SK-N-SH (cell line): ENCODE data around the gene PKD1. TPM values are rescaled to one million over a fixed set of nuclear protein-coding genes. Genes with fewer than 3 reads are reported as not detected.
"Not testable (repeated sequence)": the region's sequence is repeated elsewhere in the genome, so short reads cannot be mapped to it uniquely, and the experiment has no call there.

Experiments
- CTCF ChIA-PET: fragments of 300-600, 350-600 bp; formaldehyde crosslinking; extraction: SDS; loops from one replicate; lab custom pipeline; 2021; lab: Yijun Ruan, JAX
- POLR2A ChIA-PET: fragments of 350-600 bp; sonication (Branson Sonifier 250); formaldehyde crosslinking; extraction: SDS; loops from one replicate; lab custom pipeline; 2020; ENCODE audit warnings: antibody characterized with exemption, inconsistent platforms; lab: Yijun Ruan, JAX
- DNase-seq: peaks from one replicate; pipeline ENCODE4 v3.0.0; 2012
- H2AFZ ChIP-seq: fragments of 200-600 bp; sonication (generic); 2 replicates; pipeline ENCODE4 v1.8.1; 2016; ENCODE audit warnings: antibody characterized with exemption, mild to moderate bottlenecking, low read depth
- H3F3A ChIP-seq: fragments of 200-600 bp; sonication (generic); replicated peaks from 2 replicates; pipeline ENCODE3; 2016; ENCODE audit warnings: antibody characterized with exemption, mild to moderate bottlenecking; ENCODE audit not compliant: insufficient read depth
- H3K27ac ChIP-seq, 2 experiments: fragments of 200-500 bp in 1 of 2; fragments of 200-600 bp in 1 of 2; sonication (Bioruptor generic) in 1 of 2; sonication (generic), shearing (Covaris generic) in 1 of 2; 2 replicates each; pipeline versions ENCODE4 v1.5.1 to v1.6.1; 2014 to 2016; ENCODE audit warnings: low read depth in 2 of 2, inconsistent platforms in 1 of 2, low read length in 1 of 2, mild to moderate bottlenecking in 1 of 2, mixed read lengths in 1 of 2
- H3K27me3 ChIP-seq: fragments of 200-600 bp; sonication (generic), shearing (Covaris generic); 2 replicates; pipeline ENCODE4 v1.6.1; 2016; ENCODE audit warnings: mixed run types; ENCODE audit not compliant: insufficient read depth
- H3K36me3 ChIP-seq, 2 experiments: fragments of 200-500 bp in 1 of 2; fragments of 200-600 bp in 1 of 2; sonication (Bioruptor generic) in 1 of 2; sonication (generic) in 1 of 2; replicated peaks in 1 of 2; 2 replicates each; pipeline versions ENCODE3 to v1.5.1; 2014 to 2016; ENCODE audit warnings: low read length in 1 of 2, mild to moderate bottlenecking in 1 of 2; ENCODE audit not compliant: insufficient read depth in 2 of 2, control insufficient read depth in 1 of 2
- H3K4me1 ChIP-seq, 2 experiments: fragments of 200-500 bp in 1 of 2; fragments of 200-600 bp in 1 of 2; sonication (Bioruptor generic) in 1 of 2; sonication (generic), shearing (Covaris generic) in 1 of 2; 2 replicates each; pipeline versions ENCODE4 v1.5.1 to v1.6.1; 2014 to 2016; ENCODE audit warnings: low read depth in 1 of 2, low read length in 1 of 2, mixed run types in 1 of 2; ENCODE audit not compliant: insufficient read depth in 2 of 2, control insufficient read depth in 1 of 2
- H3K4me2 ChIP-seq: fragments of 200-600 bp; sonication (generic), shearing (Covaris generic); 2 replicates; pipeline ENCODE4 v1.6.1; 2017; ENCODE audit warnings: mixed run types
- H3K4me3 ChIP-seq, 2 experiments: fragments of 200-500 bp in 1 of 2; fragments of 200-600 bp in 1 of 2; sonication (Bioruptor generic) in 1 of 2; sonication (generic), shearing (Covaris generic) in 1 of 2; 2 replicates each; pipeline versions ENCODE4 v1.5.1 to v1.8.1; 2014 to 2016; ENCODE audit warnings: low read depth in 2 of 2, inconsistent platforms in 1 of 2, low read length in 1 of 2, mild to moderate bottlenecking in 1 of 2, mixed read lengths in 1 of 2, moderate library complexity in 1 of 2
- H3K79me2 ChIP-seq: fragments of 200-600 bp; sonication (generic); 2 replicates; pipeline ENCODE4 v1.8.1; 2017; ENCODE audit warnings: mild to moderate bottlenecking; ENCODE audit not compliant: insufficient read depth
- H3K9ac ChIP-seq: fragments of 200-600 bp; sonication (generic); 2 replicates; pipeline ENCODE4 v1.6.1; 2017; ENCODE audit warnings: mixed run types
- H3K9me2 ChIP-seq: fragments of 200-600 bp; sonication (generic); 2 replicates; pipeline ENCODE4 v1.6.1; 2017; ENCODE audit warnings: mixed run types
- H3K9me3 ChIP-seq: fragments of 200-600 bp; sonication (generic); 2 replicates; pipeline ENCODE4 v1.6.1; 2017; ENCODE audit warnings: mixed run types, mild to moderate bottlenecking, moderate library complexity
- H4K20me1 ChIP-seq: fragments of 200-600 bp; sonication (generic); 2 replicates; pipeline ENCODE4 v1.6.1; 2017; ENCODE audit warnings: mild to moderate bottlenecking, mixed run types; ENCODE audit not compliant: insufficient read depth
- CHD2 ChIP-seq: fragments of 150-350 bp; IDR thresholded peaks from 2 replicates; pipeline ENCODE4 v1.6.1; 2018; ENCODE audit warnings: low read length; ENCODE audit not compliant: partially characterized antibody
- ELF1 ChIP-seq: IDR thresholded peaks from 2 replicates; pipeline ENCODE4 v1.4.0; 2012
- EP300 ChIP-seq, 2 experiments: IDR thresholded peaks; 2 replicates each; pipeline versions ENCODE4 v1.4.0 to v1.6.1; 2012; ENCODE audit warnings: borderline replicate concordance in 1 of 2, low read depth in 1 of 2, low read length in 1 of 2
- EZH2phosphoT487 ChIP-seq: fragments of 200-600 bp; sonication (generic); IDR thresholded peaks from 2 replicates; pipeline ENCODE4 v1.6.1; 2017; ENCODE audit warnings: low read depth, mixed run types, mild to moderate bottlenecking, antibody characterized with exemption, moderate library complexity, borderline replicate concordance
- FOSL2 ChIP-seq: IDR thresholded peaks from 2 replicates; pipeline ENCODE4 v1.4.0; 2012; ENCODE audit warnings: low read depth, mild to moderate bottlenecking, moderate library complexity, borderline replicate concordance
- FOXJ3 ChIP-seq: sonication (generic); formaldehyde crosslinking; IDR thresholded peaks from 2 replicates; pipeline ENCODE4 v1.5.1; 2020; ENCODE audit warnings: mild to moderate bottlenecking, missing genetic modification reagents
- FOXM1 ChIP-seq: IDR thresholded peaks from 2 replicates; pipeline ENCODE4 v1.4.0; 2012; ENCODE audit warnings: low read depth, mild to moderate bottlenecking
- JUND ChIP-seq: IDR thresholded peaks from 2 replicates; pipeline ENCODE4 v1.4.0; 2012
- MAX ChIP-seq: IDR thresholded peaks from 2 replicates; pipeline ENCODE4 v1.4.0; 2012; ENCODE audit warnings: low read depth
- MEF2A ChIP-seq: IDR thresholded peaks from 2 replicates; pipeline ENCODE4 v1.4.0; 2012; ENCODE audit warnings: low read depth, borderline replicate concordance
- NRF1 ChIP-seq: IDR thresholded peaks from 2 replicates; pipeline ENCODE4 v1.6.1; 2012; ENCODE audit warnings: low read depth, mild to moderate bottlenecking, low read length
- PBX3 ChIP-seq: IDR thresholded peaks from 2 replicates; pipeline ENCODE4; 2012
- POLR2AphosphoS5 ChIP-seq: IDR thresholded peaks from 2 replicates; pipeline ENCODE4 v1.6.1; 2012; ENCODE audit warnings: low read depth, low read length
- RAD21 ChIP-seq: IDR thresholded peaks from 2 replicates; pipeline ENCODE4 v1.6.1; 2012; ENCODE audit warnings: mild to moderate bottlenecking, low read length
- RFX5 ChIP-seq: IDR thresholded peaks from 2 replicates; pipeline ENCODE4 v1.6.1; 2012; ENCODE audit warnings: mild to moderate bottlenecking, improper control_type of control experiment, low read length
- RXRA ChIP-seq: IDR thresholded peaks from 2 replicates; pipeline ENCODE4 v1.4.0; 2012; ENCODE audit warnings: low read depth, mild to moderate bottlenecking, borderline replicate concordance
- SIN3A ChIP-seq: IDR thresholded peaks from 2 replicates; pipeline ENCODE4 v1.6.1; 2012; ENCODE audit warnings: low read depth, mild to moderate bottlenecking, low read length, moderate library complexity, borderline replicate concordance
- TAF1 ChIP-seq: IDR thresholded peaks from 2 replicates; pipeline ENCODE4 v1.6.1; 2012; ENCODE audit warnings: low read depth, mild to moderate bottlenecking, low read length, moderate library complexity, borderline replicate concordance
- TCF12 ChIP-seq: IDR thresholded peaks from 2 replicates; pipeline ENCODE4 v1.4.0; 2012
- WGBS: methylation state at CpG from one replicate; pipeline ENCODE4 v1.1.6; 2017; ENCODE audit warnings: low lambda C conversion rate; 5-methylcytosine and 5-hydroxymethylcytosine counted together
- polyA plus RNA-seq, 3 experiments: library from polyadenylated mRNA; depleted of rRNA; stranded (reverse); fragments of >200 nt; gene quantifications; 2 replicates each; pipeline ENCODE4 v1.2.3, GENCODE V29; 2012

PKD1 gene
- polyA plus RNA-seq, 1 of the 3 experiments (the other 2 are of a cell fraction), result 47.4 TPM

- H4K20me1 ChIP-seq, result peaks cover 22% of the 10 kb centered on the region
- no peak overlapping the region for H3K9ac ChIP-seq
- no peak overlapping the region for H3K4me3 ChIP-seq
- H3K36me3 ChIP-seq, result no peaks in the 10 kb centered on the region
- H3K4me2 ChIP-seq, result no peak overlapping the region
- H3K9me3 ChIP-seq, result no peaks in the 10 kb centered on the region
- H3K79me2 ChIP-seq, result peaks cover 2% of the 10 kb centered on the region; the same call in 1 of the 2 replicates
- H3K9me2 ChIP-seq, result no peaks in the 10 kb centered on the region
- H2AFZ ChIP-seq, result no peak overlapping the region
- no peaks in the 10 kb centered on the region for H3K27me3 ChIP-seq
- ChIA-PET POLR2A (interaction anchor here (1.1 kb wide), 1 partner anchor 11 kb away, joined by 3 read pairs; the partner anchor contains the start of gene TRAF7), CTCF (interaction anchor here (1.1 to 1.6 kb wide), 7 partner anchors 10 to 141 kb away, joined by 3 to 9 read pairs (median 3); no protein-coding TSS in a partner anchor)
- H3F3A ChIP-seq, result peaks cover 14% of the 10 kb centered on the region
- H3K4me1 ChIP-seq, result peaks cover 3 to 21% of the 10 kb centered on the region in 2 experiments; a peak in 2 of 4 replicates
- TF ChIP-seq FOXJ3 (CRISPR knock-in tag) (no peak), ELF1 (no peak), EP300 (IDR thresholded peaks at IDR 0.05; ENCODE audit: borderline replicate concordance in 1 of 2, low read depth in 1 of 2, low read length in 1 of 2) (no peak), MEF2A (no peak), MAX (no peak), NRF1 (no peak), FOXM1 (no peak), RAD21 (no peak), TCF12 (no peak), TAF1 (no peak), RFX5 (no peak), SIN3A (no peak), FOSL2 (no peak), POLR2AphosphoS5 (no peak), EZH2phosphoT487 (no peak)
- WGBS, result 87% methylated on average over 9 of the region's 17 CpGs
- DNase-seq, result no peak
- H3K27ac ChIP-seq, result no peak overlapping the region
These were observed 8.3 kb upstream of the PKD1 start for GRCh38 chr16:2143878-2144485.

GRCh38 chr16:2142942-2143877 lies 7.5 kb upstream of the PKD1 start:
- no peak overlapping the region for H3K9ac ChIP-seq
- no peak for TF ChIP-seq RXRA
- no peak for TF ChIP-seq CHD2
- TF ChIP-seq JUND, result no peak
- TF ChIP-seq PBX3, result no peak
- no peak for DNase-seq
- H4K20me1 ChIP-seq, result peaks cover 16% of the 10 kb centered on the region
- no peaks in the 10 kb centered on the region; the same call in 1 of the 2 replicates for H3K79me2 ChIP-seq
- no peak overlapping the region for H3K4me2 ChIP-seq
- H3K9me3 ChIP-seq, result no peaks in the 10 kb centered on the region
- 88% methylated on average over 16 of the region's 31 CpGs for WGBS
- ChIA-PET POLR2A (interaction anchor here (1.1 kb wide), 1 partner anchor 12 kb away, joined by 3 read pairs; the partner anchor contains the start of gene TRAF7), CTCF (interaction anchor here (1.1 to 1.6 kb wide), 6 partner anchors 11 to 140 kb away, joined by 3 to 9 read pairs (median 3); no protein-coding TSS in a partner anchor)
- H3F3A ChIP-seq, result peaks cover 14% of the 10 kb centered on the region
- no peak overlapping the region for H2AFZ ChIP-seq
- H3K27ac ChIP-seq, result no peak overlapping the region
- no peaks in the 10 kb centered on the region for H3K9me2 ChIP-seq
- no peaks in the 10 kb centered on the region for H3K27me3 ChIP-seq
- H3K36me3 ChIP-seq, result no peaks in the 10 kb centered on the region
- H3K4me1 ChIP-seq, result peaks cover 0 to 16% of the 10 kb centered on the region in 2 experiments; a peak in 2 of 4 replicates
- no peak overlapping the region for H3K4me3 ChIP-seq

- not testable (repeated sequence) for H3K36me3 ChIP-seq
- H3K4me2 ChIP-seq, result peak overlapping the region; percentile 60; the same call in 1 of the 2 replicates
These were observed 627 bp downstream of the PKD1 start for GRCh38 chr16:2135071-2135470.

More at GRCh38 chr16:2135071-2135470, 627 bp downstream of the PKD1 start:
- H3K4me1 ChIP-seq, H3K9me3 ChIP-seq, POLR2A ChIA-PET, H3K27ac ChIP-seq, DNase-seq, CTCF ChIA-PET, H3K9me2 ChIP-seq, H2AFZ ChIP-seq, H3K27me3 ChIP-seq, H3F3A ChIP-seq: not testable (repeated sequence)
- peak overlapping the region; percentile 53 to 64 for H3K4me3 ChIP-seq
- peaks cover 40% of the 10 kb centered on the region for H3K79me2 ChIP-seq
- WGBS, result under 1% methylated on average over 21 of the region's 42 CpGs
- peaks cover 20% of the 10 kb centered on the region for H4K20me1 ChIP-seq
- H3K9ac ChIP-seq, result peak overlapping the region; percentile 72
